Measurements from ENCODE around the gene RNF14.

Gene RNF14

GRCh38 chr5:141992349-141992963, 23.6 kb downstream of the RNF14 start:
- peaks cover 42% of the 10 kb centered on the region for H3K36me3 ChIP-seq (ENCODE audit: low read depth)
- DNase-seq (ENCODE audit: low spot score) (no peak), ATAC-seq (ENCODE audit: low read depth) (peak; percentile 86)
- no peaks in the 10 kb centered on the region for H3K27me3 ChIP-seq (ENCODE audit: insufficient read depth, poor library complexity, severe bottlenecking)
- H3K9me3 ChIP-seq (ENCODE audit: severe bottlenecking): no peaks in the 10 kb centered on the region
- no peak overlapping the region for H3K27ac ChIP-seq (ENCODE audit: poor library complexity, severe bottlenecking)
- H3K4me1 ChIP-seq (ENCODE audit: insufficient read depth, poor library complexity, severe bottlenecking): no peaks in the 10 kb centered on the region
- H3K4me3 ChIP-seq (ENCODE audit: severe bottlenecking): no peak overlapping the region
- TF ChIP-seq, protein P1, sequence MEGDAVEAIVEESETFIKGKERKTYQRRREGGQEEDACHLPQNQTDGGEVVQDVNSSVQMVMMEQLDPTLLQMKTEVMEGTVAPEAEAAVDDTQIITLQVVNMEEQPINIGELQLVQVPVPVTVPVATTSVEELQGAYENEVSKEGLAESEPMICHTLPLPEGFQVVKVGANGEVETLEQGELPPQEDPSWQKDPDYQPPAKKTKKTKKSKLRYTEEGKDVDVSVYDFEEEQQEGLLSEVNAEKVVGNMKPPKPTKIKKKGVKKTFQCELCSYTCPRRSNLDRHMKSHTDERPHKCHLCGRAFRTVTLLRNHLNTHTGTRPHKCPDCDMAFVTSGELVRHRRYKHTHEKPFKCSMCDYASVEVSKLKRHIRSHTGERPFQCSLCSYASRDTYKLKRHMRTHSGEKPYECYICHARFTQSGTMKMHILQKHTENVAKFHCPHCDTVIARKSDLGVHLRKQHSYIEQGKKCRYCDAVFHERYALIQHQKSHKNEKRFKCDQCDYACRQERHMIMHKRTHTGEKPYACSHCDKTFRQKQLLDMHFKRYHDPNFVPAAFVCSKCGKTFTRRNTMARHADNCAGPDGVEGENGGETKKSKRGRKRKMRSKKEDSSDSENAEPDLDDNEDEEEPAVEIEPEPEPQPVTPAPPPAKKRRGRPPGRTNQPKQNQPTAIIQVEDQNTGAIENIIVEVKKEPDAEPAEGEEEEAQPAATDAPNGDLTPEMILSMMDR (IDR thresholded peaks at IDR 0.05; ENCODE audit: poor library complexity, severe bottlenecking): peak; percentile 98

DNA sequence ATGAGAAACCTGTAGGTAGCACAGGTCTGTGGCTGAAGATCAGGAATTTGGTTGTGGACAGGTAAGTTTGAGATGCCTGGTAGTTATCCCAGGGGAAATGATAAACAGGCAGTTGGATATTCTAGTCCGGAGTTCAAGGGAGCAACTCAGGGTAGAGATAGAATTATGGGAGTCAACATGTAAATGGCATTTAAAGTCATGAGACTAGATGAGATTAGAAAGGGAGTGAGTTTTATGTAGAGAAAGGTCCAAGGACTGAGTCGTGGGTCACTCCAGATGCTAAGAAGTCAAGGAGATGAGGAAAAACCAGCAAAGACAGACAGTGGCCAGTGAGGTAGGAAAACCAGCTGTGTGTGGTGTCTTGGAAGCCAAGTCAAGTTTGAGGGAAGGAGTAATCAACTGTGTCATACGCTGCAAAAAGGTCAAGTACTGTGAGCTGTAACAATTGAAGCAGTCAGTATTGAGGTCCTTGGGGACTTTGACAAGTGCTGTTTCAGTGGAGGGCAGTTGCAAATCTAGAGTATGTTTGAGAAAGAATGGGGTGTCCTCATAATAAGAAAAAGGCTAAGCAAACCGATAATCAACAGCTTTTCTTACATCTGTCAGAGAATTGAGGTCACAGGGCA, 25.7 kb downstream of the RNF14 start:
- no peak overlapping the region for H3K4me3 ChIP-seq (ENCODE audit: severe bottlenecking)
- DNase-seq (ENCODE audit: low spot score): no peak

DNA sequence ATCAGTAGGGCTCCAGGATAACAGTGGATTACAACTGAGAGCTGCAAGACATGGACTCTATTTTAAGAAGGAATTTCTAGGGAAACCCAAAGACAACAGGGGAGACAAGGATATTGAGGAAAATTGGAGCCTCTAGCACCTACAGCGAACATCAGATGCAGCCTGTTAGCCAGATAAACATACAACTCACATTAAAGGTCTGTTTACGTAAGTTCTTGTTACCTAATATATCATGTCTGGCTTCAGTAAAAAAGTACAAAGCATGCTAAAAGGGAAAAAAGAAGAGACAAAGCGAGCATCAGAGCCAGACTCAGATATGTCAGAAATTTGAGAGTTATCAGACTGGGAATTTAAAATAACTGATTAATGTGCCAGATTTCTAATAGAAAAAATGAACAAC, 26.8 kb downstream of the RNF14 start:
- DNase-seq (ENCODE audit: low spot score) (no peak), ATAC-seq (ENCODE audit: low read depth) (no peak)
- no peak overlapping the region for H3K27ac ChIP-seq (ENCODE audit: poor library complexity, severe bottlenecking)
- no peaks in the 10 kb centered on the region for H3K4me1 ChIP-seq (ENCODE audit: insufficient read depth, poor library complexity, severe bottlenecking)
- no peaks in the 10 kb centered on the region for H3K27me3 ChIP-seq (ENCODE audit: insufficient read depth, poor library complexity, severe bottlenecking)
- peaks cover 26% of the 10 kb centered on the region for H3K36me3 ChIP-seq (ENCODE audit: low read depth)
- no peak overlapping the region for H3K4me3 ChIP-seq (ENCODE audit: severe bottlenecking)
- H3K9me3 ChIP-seq (ENCODE audit: severe bottlenecking): no peaks in the 10 kb centered on the region
- TF ChIP-seq, protein P1 (IDR thresholded peaks at IDR 0.05; ENCODE audit: poor library complexity, severe bottlenecking): no peak

More for the DNA sequence above, 25.7 kb downstream of the RNF14 start:
- no peak for ATAC-seq (ENCODE audit: low read depth)
- Histone ChIP-seq H3K27me3 (ENCODE audit: insufficient read depth, poor library complexity, severe bottlenecking) (no peaks in the 10 kb centered on the region), H3K4me1 (ENCODE audit: insufficient read depth, poor library complexity, severe bottlenecking) (no peaks in the 10 kb centered on the region), H3K36me3 (ENCODE audit: low read depth) (peaks cover 28% of the 10 kb centered on the region), H3K9me3 (ENCODE audit: severe bottlenecking) (no peaks in the 10 kb centered on the region), H3K27ac (ENCODE audit: poor library complexity, severe bottlenecking) (no peak overlapping the region)
- TF ChIP-seq, protein P1 (IDR thresholded peaks at IDR 0.05; ENCODE audit: poor library complexity, severe bottlenecking): no peak

DNA sequence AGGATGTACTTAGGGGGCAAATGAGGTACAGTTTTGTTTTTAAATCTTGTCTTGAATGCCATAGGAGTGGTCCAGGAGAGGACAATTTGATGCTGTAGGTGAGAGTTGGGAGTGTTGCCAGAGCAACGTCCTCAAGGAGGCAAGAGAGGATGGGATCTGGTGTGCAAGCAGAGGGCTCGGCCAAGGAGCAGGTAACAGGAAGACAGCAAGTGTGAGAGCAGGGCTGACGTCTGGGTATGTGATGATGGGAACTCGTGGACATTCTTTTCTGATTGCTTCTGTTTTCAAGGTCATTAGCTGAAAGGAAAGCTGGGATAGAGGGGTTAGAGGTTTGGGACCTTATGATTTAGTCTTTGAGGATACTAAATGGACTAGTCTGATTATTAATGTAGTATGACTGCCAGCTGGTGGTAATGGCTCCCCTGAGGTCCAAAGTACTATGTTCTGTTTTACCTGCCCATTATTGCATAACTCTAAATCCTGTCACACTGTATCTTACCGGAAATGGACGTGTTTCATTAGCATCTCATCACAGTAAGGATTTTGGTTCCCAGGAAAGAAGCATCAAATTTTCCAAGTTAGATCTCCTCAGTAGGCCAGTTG, 28.6 kb downstream of the RNF14 start:
- Histone ChIP-seq H3K36me3 (ENCODE audit: low read depth) (peaks cover 30% of the 10 kb centered on the region), H3K27ac (ENCODE audit: poor library complexity, severe bottlenecking) (no peak overlapping the region), H3K4me1 (ENCODE audit: insufficient read depth, poor library complexity, severe bottlenecking) (no peaks in the 10 kb centered on the region), H3K27me3 (ENCODE audit: insufficient read depth, poor library complexity, severe bottlenecking) (no peaks in the 10 kb centered on the region), H3K4me3 (ENCODE audit: severe bottlenecking) (no peak overlapping the region), H3K9me3 (ENCODE audit: severe bottlenecking) (no peaks in the 10 kb centered on the region)
- TF ChIP-seq, protein P1 (IDR thresholded peaks at IDR 0.05; ENCODE audit: poor library complexity, severe bottlenecking): no peak
- no peak for ATAC-seq (ENCODE audit: low read depth)
- DNase-seq (ENCODE audit: low spot score): no peak

DNA sequence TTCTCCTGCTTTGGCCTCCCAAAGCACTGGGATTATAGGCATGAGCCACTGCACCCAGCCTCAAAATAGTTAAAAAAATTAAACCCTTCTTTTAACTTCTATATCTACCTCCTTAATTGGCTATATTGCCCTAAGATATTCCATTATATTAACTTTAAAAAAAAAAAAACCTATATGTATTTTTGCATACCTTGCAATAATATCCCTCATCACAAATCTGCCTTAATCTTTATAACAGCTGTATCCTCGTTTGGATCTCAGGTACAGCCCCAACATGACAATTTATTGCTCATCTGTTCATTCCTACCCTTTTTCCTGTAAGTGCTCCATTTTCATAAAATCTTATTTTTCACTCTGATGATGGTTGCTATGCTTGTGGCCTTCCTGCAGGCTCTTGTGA, 31.3 kb downstream of the RNF14 start:
- peaks cover 48% of the 10 kb centered on the region for H3K36me3 ChIP-seq (ENCODE audit: low read depth)
- H3K9me3 ChIP-seq (ENCODE audit: severe bottlenecking): no peaks in the 10 kb centered on the region
- H3K27me3 ChIP-seq (ENCODE audit: insufficient read depth, poor library complexity, severe bottlenecking): no peaks in the 10 kb centered on the region
- H3K4me3 ChIP-seq (ENCODE audit: severe bottlenecking): no peak overlapping the region
- ATAC-seq (ENCODE audit: low read depth) (no peak), DNase-seq (ENCODE audit: low spot score) (no peak)
- peaks cover 11% of the 10 kb centered on the region for H3K4me1 ChIP-seq (ENCODE audit: insufficient read depth, poor library complexity, severe bottlenecking)
- TF ChIP-seq, protein P1 (IDR thresholded peaks at IDR 0.05; ENCODE audit: poor library complexity, severe bottlenecking): no peak
- no peak overlapping the region for H3K27ac ChIP-seq (ENCODE audit: poor library complexity, severe bottlenecking)

Measured in RWPE2 (cell line).